GM23338 (cell line): ENCODE measurements around the gene NEK8. TPM values are rescaled to one million over a fixed set of nuclear protein-coding genes. Genes with fewer than 3 reads are reported as not detected.

ENCODE experiments used
- ATAC-seq: fragments of 200-7000 bp; cut with Tn5 transposase; 3 replicates; pipeline ENCODE4 v1.9.1; 2020
- DNase-seq: peaks from one replicate; pipeline ENCODE4 v3.0.0-alpha.2; 2015; ENCODE audit warnings: low spot score
- H2AFZ ChIP-seq: fragments of 200-600 bp; sonication (generic); 2 replicates; pipeline ENCODE4 v1.8.0; 2016; ENCODE audit warnings: antibody characterized with exemption, mild to moderate bottlenecking, moderate library complexity
- H3F3A ChIP-seq: fragments of 200-600 bp; sonication (generic); replicated peaks from 2 replicates; pipeline ENCODE4 v1.8.0; 2017; ENCODE audit warnings: antibody characterized with exemption, mixed run types, low read depth
- H3K27ac ChIP-seq: fragments of 200-600 bp; sonication (generic); 2 replicates; pipeline ENCODE4 v1.6.1; 2016; ENCODE audit warnings: low read depth
- H3K27me3 ChIP-seq: fragments of 200-600 bp; sonication (generic); 2 replicates; pipeline ENCODE4 v1.8.0; 2016; ENCODE audit warnings: mild to moderate bottlenecking, mixed run types, moderate library complexity; ENCODE audit not compliant: insufficient read depth
- H3K36me3 ChIP-seq: fragments of 200-600 bp; sonication (generic); 2 replicates; pipeline ENCODE4 v1.8.0; 2016; ENCODE audit warnings: mild to moderate bottlenecking; ENCODE audit not compliant: insufficient read depth
- H3K4me1 ChIP-seq: fragments of 200-600 bp; sonication (generic); 2 replicates; pipeline ENCODE4 v1.8.0; 2016; ENCODE audit warnings: mild to moderate bottlenecking, moderate library complexity; ENCODE audit not compliant: insufficient read depth
- H3K4me2 ChIP-seq: fragments of 200-600 bp; sonication (generic); 2 replicates; pipeline ENCODE4 v1.7.1; 2017; ENCODE audit warnings: mixed run types
- H3K4me3 ChIP-seq: fragments of 200-600 bp; sonication (generic); 2 replicates; pipeline ENCODE4 v1.6.1; 2016; ENCODE audit warnings: mixed run types
- H3K79me2 ChIP-seq: fragments of 200-600 bp; sonication (generic); replicated peaks from 2 replicates; pipeline ENCODE4 v1.8.0; 2017; ENCODE audit warnings: mild to moderate bottlenecking; ENCODE audit not compliant: insufficient read depth
- H3K9me2 ChIP-seq: fragments of 200-600 bp; sonication (generic); 2 replicates; pipeline ENCODE4 v1.8.0; 2017; ENCODE audit not compliant: insufficient read depth
- H4K20me1 ChIP-seq: fragments of 200-600 bp; sonication (generic); replicated peaks from 2 replicates; pipeline ENCODE4 v1.8.0; 2017; ENCODE audit warnings: mild to moderate bottlenecking; ENCODE audit not compliant: insufficient read depth
- H3K27ac Mint-ChIP-seq: 2 replicates; pipeline ENCODE4 v1.8.0; 2020; ENCODE audit warnings: inconsistent platforms, mild to moderate bottlenecking, moderate library complexity, mixed read lengths
- H3K27me3 Mint-ChIP-seq: 3 replicates; pipeline ENCODE4 v1.8.0; 2022; ENCODE audit warnings: low read depth, mild to moderate bottlenecking, moderate library complexity, mixed read lengths, inconsistent platforms; ENCODE audit not compliant: insufficient read depth, poor library complexity
- H3K36me3 Mint-ChIP-seq: 3 replicates; pipeline ENCODE4 v1.8.0; 2021; ENCODE audit warnings: low read depth, mild to moderate bottlenecking, inconsistent platforms, moderate library complexity, mixed read lengths
- H3K4me1 Mint-ChIP-seq: 3 replicates; pipeline ENCODE4 v1.8.0; 2020; ENCODE audit warnings: mild to moderate bottlenecking, inconsistent platforms, mixed read lengths
- H3K4me3 Mint-ChIP-seq: 3 replicates; pipeline ENCODE4 v1.8.0; 2021; ENCODE audit warnings: moderate library complexity, mild to moderate bottlenecking, inconsistent platforms, mixed read lengths
- H3K9me3 Mint-ChIP-seq: 3 replicates; pipeline ENCODE4 v1.8.0; 2020; ENCODE audit warnings: moderate library complexity, mild to moderate bottlenecking, inconsistent platforms, mixed read lengths
- CREB1 ChIP-seq: fragments of 250-450 bp; sonication (Bioruptor Pico); IDR thresholded peaks from 2 replicates; pipeline ENCODE4 v1.5.0; 2020; ENCODE audit warnings: low read depth, mild to moderate bottlenecking, moderate library complexity
- EZH2 ChIP-seq: fragments of 200-600 bp; sonication (generic); IDR thresholded peaks from one replicate; pipeline ENCODE4 v1.8.0; 2017; ENCODE audit warnings: antibody characterized with exemption, mild to moderate bottlenecking, low read depth; ENCODE audit not compliant: unreplicated experiment
- EZH2phosphoT487 ChIP-seq: fragments of 200-600 bp; sonication (generic); IDR thresholded peaks from one replicate; pipeline ENCODE4 v1.8.1; 2018; ENCODE audit warnings: antibody characterized with exemption; ENCODE audit not compliant: unreplicated experiment
- JUNB ChIP-seq: IDR thresholded peaks from one replicate; pipeline ENCODE4 v1.6.1; 2016; ENCODE audit warnings: antibody characterized with exemption; ENCODE audit not compliant: unreplicated experiment
- NANOG ChIP-seq: IDR thresholded peaks from 2 replicates; pipeline ENCODE4 v1.6.1; 2016; ENCODE audit warnings: antibody characterized with exemption, borderline replicate concordance
- POLR2AphosphoS5 ChIP-seq: IDR thresholded peaks from 2 replicates; pipeline ENCODE4 v1.6.1; 2016; ENCODE audit warnings: antibody characterized with exemption, low read depth
- STAT1 ChIP-seq: IDR thresholded peaks from one replicate; pipeline ENCODE4 v1.6.1; 2016; ENCODE audit warnings: antibody characterized with exemption; ENCODE audit not compliant: unreplicated experiment
- ZNF114 ChIP-seq: fragments of 250-450 bp; sonication (Bioruptor Pico); IDR thresholded peaks from 2 replicates; pipeline ENCODE4 v1.5.0; 2020; ENCODE audit warnings: mild to moderate bottlenecking, moderate library complexity
- ZNF331 ChIP-seq: fragments of 250-450 bp; sonication (Bioruptor Pico); IDR thresholded peaks from 2 replicates; pipeline ENCODE4 v1.5.0; 2020; ENCODE audit warnings: low read depth, mild to moderate bottlenecking, moderate library complexity
- polyA plus RNA-seq: library from polyadenylated mRNA; unstranded; fragments of >200 nt; fragmentation: Nextera tagmentation; extraction: Ambion mirVana; gene quantifications from 2 replicates; pipeline ENCODE4 v1.2.1, GENCODE V29; 2016
- total RNA-seq: library from RNA; depleted of rRNA; stranded (reverse); fragments of >200 nt; shearing (Covaris generic); gene quantifications from 2 replicates; pipeline ENCODE4 v1.2.3, GENCODE V29; 2014
- TF ChIP-seq, protein P1 (sequence below): IDR thresholded peaks from one replicate; pipeline ENCODE4 v1.6.1; 2018; ENCODE audit warnings: antibody characterized with exemption; ENCODE audit not compliant: unreplicated experiment
- TF ChIP-seq, protein P2 (sequence below): IDR thresholded peaks from 2 replicates; pipeline ENCODE4 v1.6.1; 2016; ENCODE audit warnings: antibody characterized with exemption
- TF ChIP-seq, protein P3 (sequence below), 2 experiments: fragments of 200-600 bp in 1 of 2; sonication (generic) in 1 of 2; conservative IDR thresholded peaks; 2 replicates each; pipeline versions ENCODE4 v1.5.1 to v1.6.1; 2016 to 2017; ENCODE audit warnings: antibody characterized with exemption in 2 of 2, low read depth in 2 of 2, mild to moderate bottlenecking in 2 of 2, moderate library complexity in 1 of 2
- TF ChIP-seq, protein P4 (sequence below): fragments of 250-450 bp; sonication (Bioruptor Pico); IDR thresholded peaks from 2 replicates; pipeline ENCODE4 v1.5.0; 2020; ENCODE audit warnings: mild to moderate bottlenecking, moderate library complexity

Gene NEK8
- total and polyA plus RNA-seq, 2 experiments from 2014 or later, result 10.0 to 14.9 TPM

DNA sequence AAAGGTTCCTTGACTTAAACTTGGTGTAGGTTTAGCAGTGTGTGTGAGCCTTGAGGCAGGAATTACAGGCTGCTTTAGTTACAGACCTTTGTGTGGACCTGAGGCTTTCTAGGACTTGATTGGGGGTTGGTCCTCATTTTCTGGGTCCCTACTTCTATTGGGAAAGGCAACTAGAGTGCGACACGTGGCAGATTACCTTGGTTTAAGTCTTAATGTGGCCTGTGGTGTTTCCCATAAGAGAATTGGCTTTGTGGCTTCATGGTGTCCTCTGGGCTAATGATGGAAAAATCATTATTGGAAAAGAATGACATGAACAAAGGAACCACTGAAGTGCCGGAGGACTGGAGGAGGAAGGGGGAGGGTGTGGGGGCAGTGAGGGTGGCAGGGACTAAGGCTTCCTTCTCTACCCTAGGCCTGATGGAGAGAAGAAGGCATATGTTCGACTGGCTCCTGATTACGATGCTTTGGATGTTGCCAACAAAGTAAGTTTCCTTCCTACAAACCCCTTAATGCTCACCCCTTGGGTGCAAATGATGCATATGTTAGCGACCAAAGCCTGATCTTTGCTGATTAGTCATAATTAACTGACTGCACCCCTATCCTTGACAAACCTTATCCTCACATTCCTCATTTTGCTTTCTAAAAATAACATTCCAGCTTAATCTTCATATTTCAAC, 5.3 kb upstream of the NEK8 start:
- Histone ChIP-seq H4K20me1 (peaks cover 33% of the 10 kb centered on the region), H2AFZ (no peak overlapping the region), H3K9me2 (no peaks in the 10 kb centered on the region), H3K79me2 (peaks cover 35% of the 10 kb centered on the region), H3K36me3 (peaks cover 39% of the 10 kb centered on the region), H3K27me3 (no peaks in the 10 kb centered on the region), H3K4me3 (peak overlapping the region; percentile 98), H3K4me2 (peak overlapping the region; percentile 98), H3K27ac (peak overlapping the region; percentile 95), H3K4me1 (peaks cover 39% of the 10 kb centered on the region), H3F3A (peaks cover 63% of the 10 kb centered on the region)
- peak overlapping the region; percentile 57; the same call in 1 of the 2 replicates for H3K27ac Mint-ChIP-seq
- peaks cover 50% of the 10 kb centered on the region for H3K4me1 Mint-ChIP-seq
- peaks cover 58% of the 10 kb centered on the region for H3K36me3 Mint-ChIP-seq
- DNase-seq, result no peak
- TF ChIP-seq EZH2phosphoT487 (no peak), EZH2 (no peak), CREB1 (no peak), ZNF331 (no peak), ZNF114 (CRISPR knock-in tag) (no peak), POLR2AphosphoS5 (no peak), JUNB (no peak), NANOG (no peak), STAT1 (no peak)
- TF ChIP-seq, protein P1, sequence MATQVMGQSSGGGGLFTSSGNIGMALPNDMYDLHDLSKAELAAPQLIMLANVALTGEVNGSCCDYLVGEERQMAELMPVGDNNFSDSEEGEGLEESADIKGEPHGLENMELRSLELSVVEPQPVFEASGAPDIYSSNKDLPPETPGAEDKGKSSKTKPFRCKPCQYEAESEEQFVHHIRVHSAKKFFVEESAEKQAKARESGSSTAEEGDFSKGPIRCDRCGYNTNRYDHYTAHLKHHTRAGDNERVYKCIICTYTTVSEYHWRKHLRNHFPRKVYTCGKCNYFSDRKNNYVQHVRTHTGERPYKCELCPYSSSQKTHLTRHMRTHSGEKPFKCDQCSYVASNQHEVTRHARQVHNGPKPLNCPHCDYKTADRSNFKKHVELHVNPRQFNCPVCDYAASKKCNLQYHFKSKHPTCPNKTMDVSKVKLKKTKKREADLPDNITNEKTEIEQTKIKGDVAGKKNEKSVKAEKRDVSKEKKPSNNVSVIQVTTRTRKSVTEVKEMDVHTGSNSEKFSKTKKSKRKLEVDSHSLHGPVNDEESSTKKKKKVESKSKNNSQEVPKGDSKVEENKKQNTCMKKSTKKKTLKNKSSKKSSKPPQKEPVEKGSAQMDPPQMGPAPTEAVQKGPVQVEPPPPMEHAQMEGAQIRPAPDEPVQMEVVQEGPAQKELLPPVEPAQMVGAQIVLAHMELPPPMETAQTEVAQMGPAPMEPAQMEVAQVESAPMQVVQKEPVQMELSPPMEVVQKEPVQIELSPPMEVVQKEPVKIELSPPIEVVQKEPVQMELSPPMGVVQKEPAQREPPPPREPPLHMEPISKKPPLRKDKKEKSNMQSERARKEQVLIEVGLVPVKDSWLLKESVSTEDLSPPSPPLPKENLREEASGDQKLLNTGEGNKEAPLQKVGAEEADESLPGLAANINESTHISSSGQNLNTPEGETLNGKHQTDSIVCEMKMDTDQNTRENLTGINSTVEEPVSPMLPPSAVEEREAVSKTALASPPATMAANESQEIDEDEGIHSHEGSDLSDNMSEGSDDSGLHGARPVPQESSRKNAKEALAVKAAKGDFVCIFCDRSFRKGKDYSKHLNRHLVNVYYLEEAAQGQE, result no peak
- TF ChIP-seq, protein P2, sequence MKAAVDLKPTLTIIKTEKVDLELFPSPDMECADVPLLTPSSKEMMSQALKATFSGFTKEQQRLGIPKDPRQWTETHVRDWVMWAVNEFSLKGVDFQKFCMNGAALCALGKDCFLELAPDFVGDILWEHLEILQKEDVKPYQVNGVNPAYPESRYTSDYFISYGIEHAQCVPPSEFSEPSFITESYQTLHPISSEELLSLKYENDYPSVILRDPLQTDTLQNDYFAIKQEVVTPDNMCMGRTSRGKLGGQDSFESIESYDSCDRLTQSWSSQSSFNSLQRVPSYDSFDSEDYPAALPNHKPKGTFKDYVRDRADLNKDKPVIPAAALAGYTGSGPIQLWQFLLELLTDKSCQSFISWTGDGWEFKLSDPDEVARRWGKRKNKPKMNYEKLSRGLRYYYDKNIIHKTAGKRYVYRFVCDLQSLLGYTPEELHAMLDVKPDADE, result no peak
- TF ChIP-seq, protein P3, sequence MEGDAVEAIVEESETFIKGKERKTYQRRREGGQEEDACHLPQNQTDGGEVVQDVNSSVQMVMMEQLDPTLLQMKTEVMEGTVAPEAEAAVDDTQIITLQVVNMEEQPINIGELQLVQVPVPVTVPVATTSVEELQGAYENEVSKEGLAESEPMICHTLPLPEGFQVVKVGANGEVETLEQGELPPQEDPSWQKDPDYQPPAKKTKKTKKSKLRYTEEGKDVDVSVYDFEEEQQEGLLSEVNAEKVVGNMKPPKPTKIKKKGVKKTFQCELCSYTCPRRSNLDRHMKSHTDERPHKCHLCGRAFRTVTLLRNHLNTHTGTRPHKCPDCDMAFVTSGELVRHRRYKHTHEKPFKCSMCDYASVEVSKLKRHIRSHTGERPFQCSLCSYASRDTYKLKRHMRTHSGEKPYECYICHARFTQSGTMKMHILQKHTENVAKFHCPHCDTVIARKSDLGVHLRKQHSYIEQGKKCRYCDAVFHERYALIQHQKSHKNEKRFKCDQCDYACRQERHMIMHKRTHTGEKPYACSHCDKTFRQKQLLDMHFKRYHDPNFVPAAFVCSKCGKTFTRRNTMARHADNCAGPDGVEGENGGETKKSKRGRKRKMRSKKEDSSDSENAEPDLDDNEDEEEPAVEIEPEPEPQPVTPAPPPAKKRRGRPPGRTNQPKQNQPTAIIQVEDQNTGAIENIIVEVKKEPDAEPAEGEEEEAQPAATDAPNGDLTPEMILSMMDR (conservative IDR thresholded peaks at IDR 0.05; ENCODE audit: low read depth in 2 of 2), result no peak
- TF ChIP-seq, protein P4, sequence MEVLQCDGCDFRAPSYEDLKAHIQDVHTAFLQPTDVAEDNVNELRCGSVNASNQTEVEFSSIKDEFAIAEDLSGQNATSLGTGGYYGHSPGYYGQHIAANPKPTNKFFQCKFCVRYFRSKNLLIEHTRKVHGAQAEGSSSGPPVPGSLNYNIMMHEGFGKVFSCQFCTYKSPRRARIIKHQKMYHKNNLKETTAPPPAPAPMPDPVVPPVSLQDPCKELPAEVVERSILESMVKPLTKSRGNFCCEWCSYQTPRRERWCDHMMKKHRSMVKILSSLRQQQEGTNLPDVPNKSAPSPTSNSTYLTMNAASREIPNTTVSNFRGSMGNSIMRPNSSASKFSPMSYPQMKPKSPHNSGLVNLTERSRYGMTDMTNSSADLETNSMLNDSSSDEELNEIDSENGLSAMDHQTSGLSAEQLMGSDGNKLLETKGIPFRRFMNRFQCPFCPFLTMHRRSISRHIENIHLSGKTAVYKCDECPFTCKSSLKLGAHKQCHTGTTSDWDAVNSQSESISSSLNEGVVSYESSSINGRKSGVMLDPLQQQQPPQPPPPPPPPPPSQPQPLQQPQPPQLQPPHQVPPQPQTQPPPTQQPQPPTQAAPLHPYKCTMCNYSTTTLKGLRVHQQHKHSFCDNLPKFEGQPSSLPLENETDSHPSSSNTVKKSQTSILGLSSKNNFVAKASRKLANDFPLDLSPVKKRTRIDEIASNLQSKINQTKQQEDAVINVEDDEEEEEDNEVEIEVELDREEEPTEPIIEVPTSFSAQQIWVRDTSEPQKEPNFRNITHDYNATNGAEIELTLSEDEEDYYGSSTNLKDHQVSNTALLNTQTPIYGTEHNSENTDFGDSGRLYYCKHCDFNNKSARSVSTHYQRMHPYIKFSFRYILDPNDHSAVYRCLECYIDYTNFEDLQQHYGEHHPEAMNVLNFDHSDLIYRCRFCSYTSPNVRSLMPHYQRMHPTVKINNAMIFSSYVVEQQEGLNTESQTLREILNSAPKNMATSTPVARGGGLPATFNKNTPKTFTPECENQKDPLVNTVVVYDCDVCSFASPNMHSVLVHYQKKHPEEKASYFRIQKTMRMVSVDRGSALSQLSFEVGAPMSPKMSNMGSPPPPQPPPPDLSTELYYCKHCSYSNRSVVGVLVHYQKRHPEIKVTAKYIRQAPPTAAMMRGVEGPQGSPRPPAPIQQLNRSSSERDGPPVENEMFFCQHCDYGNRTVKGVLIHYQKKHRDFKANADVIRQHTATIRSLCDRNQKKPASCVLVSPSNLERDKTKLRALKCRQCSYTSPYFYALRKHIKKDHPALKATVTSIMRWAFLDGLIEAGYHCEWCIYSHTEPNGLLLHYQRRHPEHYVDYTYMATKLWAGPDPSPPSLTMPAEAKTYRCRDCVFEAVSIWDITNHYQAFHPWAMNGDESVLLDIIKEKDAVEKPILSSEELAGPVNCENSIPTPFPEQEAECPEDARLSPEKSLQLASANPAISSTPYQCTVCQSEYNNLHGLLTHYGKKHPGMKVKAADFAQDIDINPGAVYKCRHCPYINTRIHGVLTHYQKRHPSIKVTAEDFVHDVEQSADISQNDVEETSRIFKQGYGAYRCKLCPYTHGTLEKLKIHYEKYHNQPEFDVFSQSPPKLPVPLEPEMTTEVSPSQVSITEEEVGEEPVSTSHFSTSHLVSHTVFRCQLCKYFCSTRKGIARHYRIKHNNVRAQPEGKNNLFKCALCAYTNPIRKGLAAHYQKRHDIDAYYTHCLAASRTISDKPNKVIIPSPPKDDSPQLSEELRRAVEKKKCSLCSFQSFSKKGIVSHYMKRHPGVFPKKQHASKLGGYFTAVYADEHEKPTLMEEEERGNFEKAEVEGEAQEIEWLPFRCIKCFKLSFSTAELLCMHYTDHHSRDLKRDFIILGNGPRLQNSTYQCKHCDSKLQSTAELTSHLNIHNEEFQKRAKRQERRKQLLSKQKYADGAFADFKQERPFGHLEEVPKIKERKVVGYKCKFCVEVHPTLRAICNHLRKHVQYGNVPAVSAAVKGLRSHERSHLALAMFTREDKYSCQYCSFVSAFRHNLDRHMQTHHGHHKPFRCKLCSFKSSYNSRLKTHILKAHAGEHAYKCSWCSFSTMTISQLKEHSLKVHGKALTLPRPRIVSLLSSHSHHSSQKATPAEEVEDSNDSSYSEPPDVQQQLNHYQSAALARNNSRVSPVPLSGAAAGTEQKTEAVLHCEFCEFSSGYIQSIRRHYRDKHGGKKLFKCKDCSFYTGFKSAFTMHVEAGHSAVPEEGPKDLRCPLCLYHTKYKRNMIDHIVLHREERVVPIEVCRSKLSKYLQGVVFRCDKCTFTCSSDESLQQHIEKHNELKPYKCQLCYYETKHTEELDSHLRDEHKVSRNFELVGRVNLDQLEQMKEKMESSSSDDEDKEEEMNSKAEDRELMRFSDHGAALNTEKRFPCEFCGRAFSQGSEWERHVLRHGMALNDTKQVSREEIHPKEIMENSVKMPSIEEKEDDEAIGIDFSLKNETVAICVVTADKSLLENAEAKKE (CRISPR knock-in tag), result no peak
- peak overlapping the region; percentile 89 for H3K4me3 Mint-ChIP-seq
- peaks cover 7% of the 10 kb centered on the region for H3K9me3 Mint-ChIP-seq
- H3K27me3 Mint-ChIP-seq, result peaks cover 46% of the 10 kb centered on the region
- no peak for ATAC-seq
